ENCODE data around the gene NPBWR2.

The NPBWR2 gene

GRCh38 chr20:64106981-64107735 is at the start of gene NPBWR2:
Gene NPBWR2, minus strand, starts transcription at chr20:64107565. Its CDS starts 734 bp downstream, at chr20:64106831.
- TF ChIP-seq CTCF (IDR thresholded peaks at IDR 0.05; ENCODE audit: low read depth, low read length) = no peak
- H3K4me3 ChIP-seq (replicated peaks in 1 of 2; ENCODE audit: low read depth in 2 of 2, low read length in 2 of 2) = no peak within 1 kb of the TSS
- DNase-seq (ENCODE audit: low read depth in 2 of 2) = no peak

- no peak overlapping the region for H3K4me3 ChIP-seq (replicated peaks in 1 of 2; ENCODE audit: low read depth in 2 of 2, low read length in 2 of 2)
- TF ChIP-seq CTCF (IDR thresholded peaks at IDR 0.05; ENCODE audit: low read depth, low read length) = no peak
- no peak for DNase-seq (ENCODE audit: low read depth in 2 of 2)
These were observed 48.9 kb upstream of the NPBWR2 start for GRCh38 chr20:64156136-64156885.

- no peak for TF ChIP-seq CTCF (IDR thresholded peaks at IDR 0.05; ENCODE audit: low read depth, low read length)
- no peak for DNase-seq (ENCODE audit: low read depth in 2 of 2)
- H3K4me3 ChIP-seq (replicated peaks in 1 of 2; ENCODE audit: low read depth in 2 of 2, low read length in 2 of 2) = no peak overlapping the region
These were observed 48.1 kb upstream of the NPBWR2 start for GRCh38 chr20:64155258-64156135.

GRCh38 chr20:64154590-64155257 is 47.4 kb upstream of the NPBWR2 start:
- H3K4me3 ChIP-seq (replicated peaks in 1 of 2; ENCODE audit: low read depth in 2 of 2, low read length in 2 of 2) = no peak overlapping the region
- no peak for TF ChIP-seq CTCF (IDR thresholded peaks at IDR 0.05; ENCODE audit: low read depth, low read length)
- no peak for DNase-seq (ENCODE audit: low read depth in 2 of 2)

GRCh38 chr20:64153861-64154589 is 46.7 kb upstream of the NPBWR2 start:
- H3K4me3 ChIP-seq (replicated peaks in 1 of 2; ENCODE audit: low read depth in 2 of 2, low read length in 2 of 2) = no peak overlapping the region
- TF ChIP-seq CTCF (IDR thresholded peaks at IDR 0.05; ENCODE audit: low read depth, low read length) = no peak
- no peak for DNase-seq (ENCODE audit: low read depth in 2 of 2)

Data from cardiac fibroblast (primary cell).